ENCODE data around the gene MGAT4B. TPM values are rescaled to one million over a fixed set of nuclear protein-coding genes. Genes with fewer than 3 reads are reported as not detected.
A peak's percentile ranks its signal among the peaks of the same experiment; 100 is the strongest.

The MGAT4B gene
- total and polyA plus RNA-seq, 4 donors = 42.0 to 156 (median 83.7) TPM

DNA sequence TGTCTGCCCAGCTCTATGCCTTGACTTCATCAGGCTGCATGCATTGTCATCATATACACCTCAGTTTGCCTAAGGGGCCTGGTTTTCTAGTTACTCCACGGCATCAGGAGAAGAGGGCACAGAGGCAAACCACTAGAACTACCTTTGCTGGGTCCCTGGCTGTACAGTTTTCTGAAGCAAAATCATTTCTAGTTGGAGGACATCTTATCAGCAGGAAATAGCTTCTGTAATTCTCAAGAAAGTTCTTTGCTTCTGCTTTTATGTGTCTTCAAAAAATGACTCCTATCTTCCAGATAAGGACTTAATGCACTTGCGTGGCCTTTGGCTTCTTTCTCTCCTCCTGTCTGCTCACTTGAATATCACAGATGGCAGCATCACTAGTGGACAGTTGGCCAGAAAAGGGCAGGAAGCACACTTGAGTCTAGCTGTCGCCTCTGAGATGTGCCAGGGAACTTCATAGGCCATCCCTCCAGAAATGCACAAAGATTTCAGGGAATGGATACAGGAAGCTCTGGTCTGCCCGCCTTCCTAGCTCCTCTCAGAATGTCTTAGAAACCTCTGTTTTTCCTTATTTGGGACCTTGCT lies 35.3 kb downstream of the MGAT4B start:
- WGBS = 78% methylated on average over 4 of the region's 4 CpGs
- no peak for DNase-seq (ENCODE audit: low spot score)

GRCh38 chr5:179769796-179770195 lies 36.9 kb downstream of the MGAT4B start:
- H3K4me1 ChIP-seq (ENCODE audit: control insufficient read depth in 4 of 4, insufficient read depth in 4 of 4, low read length in 3 of 4) = peaks cover 12 to 38% (median 30%) of the 10 kb centered on the region in 4 donors
- H3K9me3 ChIP-seq (ENCODE audit: control insufficient read depth in 4 of 4, low read length in 3 of 4) = no peaks in the 10 kb centered on the region
- peaks cover 15 to 51% (median 43%) of the 10 kb centered on the region in 4 donors for H3K36me3 ChIP-seq (ENCODE audit: control insufficient read depth in 4 of 4, insufficient read depth in 3 of 4, low read depth in 1 of 4, low read length in 3 of 4)
- TF ChIP-seq TAF1 (conservative IDR thresholded peaks at IDR 0.05) (no peak), MAX (IDR thresholded peaks at IDR 0.05) (no peak), HNF4G (IDR thresholded peaks at IDR 0.05) (no peak), HNF4A (conservative IDR thresholded peaks at IDR 0.05) (no peak), NR2F2 (IDR thresholded peaks at IDR 0.05) (no peak), SP1 (IDR thresholded peaks at IDR 0.05) (no peak), YY1 (IDR thresholded peaks at IDR 0.05) (no peak), JUND (IDR thresholded peaks at IDR 0.05) (no peak), ZBTB33 (IDR thresholded peaks at IDR 0.05) (no peak), ATF3 (IDR thresholded peaks at IDR 0.05) (no peak), EGR1 (IDR thresholded peaks at IDR 0.05; ENCODE audit: low read depth in 2 of 2) (no peak), RXRA (IDR thresholded peaks at IDR 0.05) (no peak), GABPA (IDR thresholded peaks at IDR 0.05 in 1 of 2, conservative IDR thresholded peaks at IDR 0.05 in 1 of 2) (no peak)
- TF ChIP-seq, protein P1, sequence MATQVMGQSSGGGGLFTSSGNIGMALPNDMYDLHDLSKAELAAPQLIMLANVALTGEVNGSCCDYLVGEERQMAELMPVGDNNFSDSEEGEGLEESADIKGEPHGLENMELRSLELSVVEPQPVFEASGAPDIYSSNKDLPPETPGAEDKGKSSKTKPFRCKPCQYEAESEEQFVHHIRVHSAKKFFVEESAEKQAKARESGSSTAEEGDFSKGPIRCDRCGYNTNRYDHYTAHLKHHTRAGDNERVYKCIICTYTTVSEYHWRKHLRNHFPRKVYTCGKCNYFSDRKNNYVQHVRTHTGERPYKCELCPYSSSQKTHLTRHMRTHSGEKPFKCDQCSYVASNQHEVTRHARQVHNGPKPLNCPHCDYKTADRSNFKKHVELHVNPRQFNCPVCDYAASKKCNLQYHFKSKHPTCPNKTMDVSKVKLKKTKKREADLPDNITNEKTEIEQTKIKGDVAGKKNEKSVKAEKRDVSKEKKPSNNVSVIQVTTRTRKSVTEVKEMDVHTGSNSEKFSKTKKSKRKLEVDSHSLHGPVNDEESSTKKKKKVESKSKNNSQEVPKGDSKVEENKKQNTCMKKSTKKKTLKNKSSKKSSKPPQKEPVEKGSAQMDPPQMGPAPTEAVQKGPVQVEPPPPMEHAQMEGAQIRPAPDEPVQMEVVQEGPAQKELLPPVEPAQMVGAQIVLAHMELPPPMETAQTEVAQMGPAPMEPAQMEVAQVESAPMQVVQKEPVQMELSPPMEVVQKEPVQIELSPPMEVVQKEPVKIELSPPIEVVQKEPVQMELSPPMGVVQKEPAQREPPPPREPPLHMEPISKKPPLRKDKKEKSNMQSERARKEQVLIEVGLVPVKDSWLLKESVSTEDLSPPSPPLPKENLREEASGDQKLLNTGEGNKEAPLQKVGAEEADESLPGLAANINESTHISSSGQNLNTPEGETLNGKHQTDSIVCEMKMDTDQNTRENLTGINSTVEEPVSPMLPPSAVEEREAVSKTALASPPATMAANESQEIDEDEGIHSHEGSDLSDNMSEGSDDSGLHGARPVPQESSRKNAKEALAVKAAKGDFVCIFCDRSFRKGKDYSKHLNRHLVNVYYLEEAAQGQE (IDR thresholded peaks at IDR 0.05) = no peak
- TF ChIP-seq, protein P2, sequence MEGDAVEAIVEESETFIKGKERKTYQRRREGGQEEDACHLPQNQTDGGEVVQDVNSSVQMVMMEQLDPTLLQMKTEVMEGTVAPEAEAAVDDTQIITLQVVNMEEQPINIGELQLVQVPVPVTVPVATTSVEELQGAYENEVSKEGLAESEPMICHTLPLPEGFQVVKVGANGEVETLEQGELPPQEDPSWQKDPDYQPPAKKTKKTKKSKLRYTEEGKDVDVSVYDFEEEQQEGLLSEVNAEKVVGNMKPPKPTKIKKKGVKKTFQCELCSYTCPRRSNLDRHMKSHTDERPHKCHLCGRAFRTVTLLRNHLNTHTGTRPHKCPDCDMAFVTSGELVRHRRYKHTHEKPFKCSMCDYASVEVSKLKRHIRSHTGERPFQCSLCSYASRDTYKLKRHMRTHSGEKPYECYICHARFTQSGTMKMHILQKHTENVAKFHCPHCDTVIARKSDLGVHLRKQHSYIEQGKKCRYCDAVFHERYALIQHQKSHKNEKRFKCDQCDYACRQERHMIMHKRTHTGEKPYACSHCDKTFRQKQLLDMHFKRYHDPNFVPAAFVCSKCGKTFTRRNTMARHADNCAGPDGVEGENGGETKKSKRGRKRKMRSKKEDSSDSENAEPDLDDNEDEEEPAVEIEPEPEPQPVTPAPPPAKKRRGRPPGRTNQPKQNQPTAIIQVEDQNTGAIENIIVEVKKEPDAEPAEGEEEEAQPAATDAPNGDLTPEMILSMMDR (IDR thresholded peaks at IDR 0.05; ENCODE audit: low read depth, low read length, missing input control) = no peak
- no peaks in the 10 kb centered on the region for H3K27me3 ChIP-seq (ENCODE audit: control insufficient read depth in 4 of 4, insufficient read depth in 4 of 4, low read length in 3 of 4)
- H3K27ac ChIP-seq (ENCODE audit: low read depth in 1 of 2, low read length in 2 of 2) = no peak overlapping the region
- H3K9ac ChIP-seq (ENCODE audit: low read depth in 1 of 2, low read length in 2 of 2) = no peak overlapping the region
- WGBS = 93% methylated on average over 5 of the region's 5 CpGs
- no peak for DNase-seq (ENCODE audit: low spot score)
- no peak overlapping the region for H3K4me3 ChIP-seq (ENCODE audit: low read depth in 1 of 3, low read length in 3 of 3)

More for the DNA sequence above, 35.3 kb downstream of the MGAT4B start:
- peaks cover under 1 to 23% (median 15%) of the 10 kb centered on the region in 4 donors for H3K4me1 ChIP-seq (ENCODE audit: control insufficient read depth in 4 of 4, insufficient read depth in 4 of 4, low read length in 3 of 4)
- H3K36me3 ChIP-seq (ENCODE audit: control insufficient read depth in 4 of 4, insufficient read depth in 3 of 4, low read depth in 1 of 4, low read length in 3 of 4) = peaks cover 15 to 54% (median 51%) of the 10 kb centered on the region in 4 donors
- H3K27ac ChIP-seq (ENCODE audit: low read depth in 1 of 2, low read length in 2 of 2) = no peak overlapping the region
- TF ChIP-seq GABPA (IDR thresholded peaks at IDR 0.05 in 1 of 2, conservative IDR thresholded peaks at IDR 0.05 in 1 of 2) (no peak), HNF4A (conservative IDR thresholded peaks at IDR 0.05) (no peak), NR2F2 (IDR thresholded peaks at IDR 0.05) (peak; percentile 12)
- no peak overlapping the region for H3K9ac ChIP-seq (ENCODE audit: low read depth in 1 of 2, low read length in 2 of 2)
- H3K27me3 ChIP-seq (ENCODE audit: control insufficient read depth in 4 of 4, insufficient read depth in 4 of 4, low read length in 3 of 4) = no peaks in the 10 kb centered on the region
- no peaks in the 10 kb centered on the region for H3K9me3 ChIP-seq (ENCODE audit: control insufficient read depth in 4 of 4, low read length in 3 of 4)
- no peak overlapping the region for H3K4me3 ChIP-seq (ENCODE audit: low read depth in 1 of 3, low read length in 3 of 3)
